Body of pancreas (tissue), 4 donors: ENCODE measurements around the gene P3R3URF.

Source experiments
- POLR2A ChIP-seq, 3 donors: fragments of 450-650 bp; IDR thresholded peaks; one replicate each; pipeline ENCODE4 v1.6.1; 2016; ENCODE audit warnings: antibody characterized with exemption in 3 of 3, mild to moderate bottlenecking in 2 of 3
- TF ChIP-seq, protein P1 (sequence below), 7 experiments: fragments of 450-650 bp in 4 of 7; fragments of 200-600 bp in 3 of 7; sonication (generic) in 3 of 7; IDR thresholded peaks; one replicate each; pipeline ENCODE4 v1.5.1; 2016 to 2019; ENCODE audit warnings: antibody characterized with exemption in 7 of 7

DNA sequence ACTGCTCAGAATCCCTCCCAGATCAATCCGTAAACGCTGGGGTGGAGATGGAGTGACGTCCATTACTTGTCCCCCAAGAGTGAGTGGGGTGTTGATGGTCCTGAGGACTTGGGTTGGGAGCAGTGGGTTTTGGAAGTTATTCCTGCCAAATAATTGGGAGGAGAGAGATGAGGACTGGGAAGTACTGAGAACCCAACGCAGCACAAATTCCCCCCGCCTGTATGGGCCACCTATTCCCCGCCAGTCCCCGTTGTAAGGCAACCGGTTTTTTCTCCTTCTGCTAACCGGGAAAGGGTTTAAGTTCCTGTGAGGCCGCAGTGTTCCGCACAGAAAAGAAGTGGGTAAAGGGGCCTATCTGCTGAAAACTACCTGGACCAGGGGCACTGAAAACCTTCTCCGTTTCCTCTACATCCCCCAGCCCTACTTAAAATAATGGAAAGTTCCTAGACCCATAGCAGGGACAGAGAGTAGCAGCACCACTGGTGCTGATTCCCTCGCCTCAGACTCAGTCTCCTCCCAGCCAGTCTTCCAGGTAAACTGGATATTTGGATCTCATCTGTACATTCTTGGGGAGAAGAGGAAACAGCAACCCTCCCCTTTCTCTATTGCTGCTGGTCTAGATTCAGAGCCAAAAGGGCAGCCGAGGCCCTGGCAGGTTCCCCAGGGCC is 27.6 kb upstream of the P3R3URF start:
- TF ChIP-seq, protein P1, sequence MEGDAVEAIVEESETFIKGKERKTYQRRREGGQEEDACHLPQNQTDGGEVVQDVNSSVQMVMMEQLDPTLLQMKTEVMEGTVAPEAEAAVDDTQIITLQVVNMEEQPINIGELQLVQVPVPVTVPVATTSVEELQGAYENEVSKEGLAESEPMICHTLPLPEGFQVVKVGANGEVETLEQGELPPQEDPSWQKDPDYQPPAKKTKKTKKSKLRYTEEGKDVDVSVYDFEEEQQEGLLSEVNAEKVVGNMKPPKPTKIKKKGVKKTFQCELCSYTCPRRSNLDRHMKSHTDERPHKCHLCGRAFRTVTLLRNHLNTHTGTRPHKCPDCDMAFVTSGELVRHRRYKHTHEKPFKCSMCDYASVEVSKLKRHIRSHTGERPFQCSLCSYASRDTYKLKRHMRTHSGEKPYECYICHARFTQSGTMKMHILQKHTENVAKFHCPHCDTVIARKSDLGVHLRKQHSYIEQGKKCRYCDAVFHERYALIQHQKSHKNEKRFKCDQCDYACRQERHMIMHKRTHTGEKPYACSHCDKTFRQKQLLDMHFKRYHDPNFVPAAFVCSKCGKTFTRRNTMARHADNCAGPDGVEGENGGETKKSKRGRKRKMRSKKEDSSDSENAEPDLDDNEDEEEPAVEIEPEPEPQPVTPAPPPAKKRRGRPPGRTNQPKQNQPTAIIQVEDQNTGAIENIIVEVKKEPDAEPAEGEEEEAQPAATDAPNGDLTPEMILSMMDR (IDR thresholded peaks at IDR 0.05): no peak
- TF ChIP-seq POLR2A (IDR thresholded peaks at IDR 0.05): no peak
